Stimulated activated CD4-positive, alpha-beta T cell treated with anti-CD3 and anti-CD28 coated beads, TNF-alpha, amount 100 ng/mL, for 48 hours (primary cell): ENCODE measurements around the gene NLRC3.

ENCODE experiments used
- DNase-seq, 3 donors: peaks; one replicate each; pipeline ENCODE4 v3.0.0-alpha.2; 2020; ENCODE audit warnings: low read depth in 3 of 3

Gene NLRC3

GRCh38 chr16:3548859-3549258 is 28.3 kb downstream of the NLRC3 start:
- no peak for DNase-seq

GRCh38 chr16:3548445-3548844 is 28.8 kb downstream of the NLRC3 start:
- no peak for DNase-seq

- DNase-seq: no peak
Observed at GRCh38 chr16:3546986-3547682, 30.1 kb downstream of the NLRC3 start.

- DNase-seq: no peak
Observed at GRCh38 chr16:3542601-3543373, 34.4 kb downstream of the NLRC3 start.

GRCh38 chr16:3541527-3542155 is 35.6 kb downstream of the NLRC3 start:
- DNase-seq: no peak

DNA sequence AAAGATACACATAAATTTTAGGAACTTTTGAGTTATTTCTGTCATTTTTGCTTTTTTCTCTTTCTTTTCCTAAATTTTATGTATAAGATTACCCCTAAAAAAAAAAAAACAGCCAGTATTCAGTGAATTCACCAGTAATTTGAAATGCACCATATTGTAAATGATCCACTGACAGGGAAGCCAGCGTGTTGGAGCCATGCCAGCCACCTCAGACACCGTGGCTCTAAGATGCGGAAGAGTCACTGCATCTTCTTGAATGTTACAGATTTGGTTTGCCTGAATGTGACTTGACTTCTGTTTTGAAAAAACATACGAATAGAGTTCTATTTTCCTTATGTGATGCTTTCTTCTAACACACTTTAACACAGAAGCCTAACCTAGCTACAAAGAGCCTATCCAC is 39.0 kb downstream of the NLRC3 start:
- no peak for DNase-seq

DNA sequence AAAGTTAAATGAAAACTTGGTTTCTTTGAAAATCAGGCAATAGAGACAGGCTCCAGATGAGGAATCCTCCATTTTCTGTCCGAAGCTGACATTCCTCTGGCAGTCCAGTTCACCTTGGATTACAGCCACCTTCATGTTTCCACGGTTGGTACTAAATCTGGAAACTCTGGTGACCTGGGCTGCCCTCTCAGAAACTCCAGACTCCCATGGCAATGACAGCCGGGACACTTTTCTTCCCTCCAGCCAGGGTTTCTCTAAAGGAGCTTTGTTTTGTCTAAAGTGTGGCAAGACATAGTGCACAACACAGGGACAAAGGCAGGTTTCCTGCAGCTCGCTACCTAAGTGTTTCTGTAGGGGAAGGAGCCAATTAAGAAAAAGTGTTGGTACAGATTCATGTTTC is 40.4 kb downstream of the NLRC3 start:
- DNase-seq: no peak

GRCh38 chr16:3536271-3536731 is 40.9 kb downstream of the NLRC3 start:
- DNase-seq: no peak

DNA sequence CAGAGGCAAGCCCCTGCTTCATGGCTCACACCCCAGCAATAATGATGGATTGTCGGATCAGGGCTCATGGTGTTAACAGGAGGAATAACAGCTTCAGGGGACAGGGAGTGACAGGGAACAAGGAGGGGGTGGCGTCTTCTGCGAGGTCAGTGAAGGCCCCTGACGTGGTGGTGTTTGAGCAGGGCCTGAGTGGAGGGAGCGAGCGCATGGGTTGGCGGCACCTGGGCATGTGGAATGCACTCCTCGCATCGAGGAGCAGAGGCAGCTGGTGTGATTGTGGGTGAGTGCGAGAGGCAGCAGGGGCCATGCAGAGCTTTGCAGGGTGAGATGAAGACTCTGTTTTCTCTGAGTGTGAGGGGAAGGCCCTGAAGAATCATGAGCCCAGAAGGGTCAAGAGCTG is 43.1 kb downstream of the NLRC3 start:
- DNase-seq: no peak

DNA sequence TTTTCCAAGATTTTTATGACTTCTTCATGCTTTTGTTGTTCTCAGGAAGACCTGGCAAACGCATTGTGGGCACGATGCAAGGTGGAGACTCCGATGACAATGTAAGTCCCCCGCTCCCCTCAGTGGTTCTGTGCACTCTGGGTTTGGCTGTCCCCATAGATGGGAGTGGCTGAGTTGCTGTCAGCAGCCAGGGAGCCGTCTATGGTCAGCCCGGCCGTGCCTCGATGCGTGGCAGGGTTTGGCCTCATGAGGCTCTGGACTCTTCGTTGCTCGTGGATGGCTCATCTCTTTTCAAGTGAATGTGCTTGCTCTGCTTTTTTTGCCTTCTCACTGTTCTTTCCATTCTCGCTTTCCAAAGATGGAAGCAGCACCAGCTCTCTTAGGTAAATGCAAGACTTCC is 44.5 kb downstream of the NLRC3 start:
- no peak for DNase-seq

GRCh38 chr16:3530371-3530914 is 46.8 kb downstream of the NLRC3 start:
- no peak for DNase-seq

DNA sequence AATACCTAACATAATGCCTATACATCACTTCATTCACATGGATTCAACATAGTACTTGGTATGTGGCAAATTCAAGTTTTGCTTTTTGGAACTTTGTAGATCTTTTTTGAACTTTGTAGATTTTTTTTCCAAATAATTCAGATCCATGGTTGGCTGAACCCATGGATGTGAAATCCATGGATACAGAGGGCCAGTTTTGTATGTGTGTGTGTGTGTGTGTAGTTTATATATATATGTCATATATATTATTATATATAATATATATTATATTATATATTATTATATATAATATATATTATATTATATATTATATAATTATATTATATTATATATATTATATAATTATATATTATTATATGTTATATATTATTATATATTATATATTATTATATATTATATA is 48.0 kb downstream of the NLRC3 start:
- no peak for DNase-seq

- DNase-seq: no peak
Observed at GRCh38 chr16:3528406-3528805, 48.8 kb downstream of the NLRC3 start.

- DNase-seq: peak; percentile 21 to 39 (median 25)
Observed at GRCh38 chr16:3527216-3527829, 49.9 kb downstream of the NLRC3 start.

DNA sequence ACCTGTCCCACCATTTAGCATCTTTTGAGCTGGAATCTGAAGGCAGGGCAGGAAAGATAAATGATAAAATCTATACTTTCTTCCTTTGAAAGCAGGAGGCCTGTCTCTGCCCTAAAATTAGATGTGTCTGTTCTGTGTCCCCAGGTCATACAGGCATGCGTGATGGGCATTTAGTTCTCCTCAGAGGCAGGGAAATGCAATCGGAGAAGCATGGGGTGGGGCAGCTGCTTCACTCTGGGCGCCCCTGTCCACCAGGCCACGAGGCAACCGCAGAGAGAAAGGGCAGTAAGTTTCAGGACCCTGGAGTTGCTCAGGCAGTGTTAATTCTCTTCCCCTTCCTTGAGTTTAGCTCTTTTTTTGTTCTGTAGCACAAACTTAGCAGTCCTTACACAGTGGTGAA is 51.3 kb downstream of the NLRC3 start:
- no peak for DNase-seq

- DNase-seq: no peak
Observed at GRCh38 chr16:3523281-3523680, 53.9 kb downstream of the NLRC3 start.

GRCh38 chr16:3520841-3521240 is 56.4 kb downstream of the NLRC3 start:
- DNase-seq: no peak

DNA sequence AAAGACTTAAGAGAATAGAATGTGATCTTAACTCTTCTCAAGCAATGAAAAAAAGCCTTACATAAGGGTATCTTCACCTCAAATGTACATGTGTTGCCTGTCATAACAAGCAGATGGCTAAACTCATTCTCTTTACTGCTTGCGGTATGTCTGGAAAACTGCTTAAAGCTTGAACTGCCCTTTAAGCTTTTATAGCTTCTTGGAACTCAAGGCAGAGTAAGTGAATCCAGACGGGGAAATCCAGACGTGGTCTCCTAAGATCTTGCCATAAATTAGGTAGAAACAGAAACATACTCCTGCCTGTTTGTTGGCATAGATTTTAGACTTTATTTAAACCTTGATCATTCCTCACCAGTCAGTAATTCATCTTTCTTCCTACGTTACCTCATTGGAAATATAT is 56.8 kb downstream of the NLRC3 start:
- no peak for DNase-seq

GRCh38 chr16:3519581-3519980 is 57.6 kb downstream of the NLRC3 start:
- no peak for DNase-seq

DNA sequence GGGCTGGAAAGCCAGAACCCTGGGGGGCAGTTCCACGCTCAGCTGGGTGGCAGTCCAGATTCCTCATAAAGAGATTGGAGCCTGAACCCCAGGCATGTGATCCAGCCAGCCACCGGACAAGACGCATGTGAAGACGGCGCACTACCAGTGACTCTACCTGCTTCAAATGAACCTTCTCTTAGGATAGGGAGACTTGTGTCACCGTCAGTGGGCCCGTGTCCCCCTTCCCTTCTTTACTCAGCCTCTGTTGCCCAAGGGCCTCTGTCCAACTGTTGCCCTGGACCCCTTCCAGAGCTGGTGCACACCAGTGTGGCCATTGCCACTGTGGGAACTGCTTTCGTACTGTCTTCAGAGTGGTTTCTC is 58.2 kb downstream of the NLRC3 start:
- no peak for DNase-seq

- DNase-seq: no peak
Observed at GRCh38 chr16:3518292-3518985, 58.8 kb downstream of the NLRC3 start.

DNA sequence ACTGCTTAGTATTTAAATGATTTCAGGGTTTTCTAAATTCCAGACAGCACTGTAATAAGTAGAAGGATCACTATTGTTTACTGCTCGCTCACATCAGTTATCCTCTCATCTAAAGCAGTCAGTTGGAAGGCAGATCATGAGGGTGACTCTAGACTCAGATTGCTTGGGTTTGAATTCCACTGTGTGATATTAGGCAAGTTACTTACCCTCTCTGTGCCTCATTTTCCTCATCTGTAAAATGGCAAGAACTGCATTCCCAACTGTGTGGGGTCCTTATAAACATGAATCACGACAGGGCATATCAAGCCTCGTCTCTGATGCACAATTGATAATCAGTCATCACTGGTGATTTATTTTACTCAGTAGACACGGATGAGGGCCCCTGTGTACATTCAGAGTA is 61.3 kb downstream of the NLRC3 start:
- no peak for DNase-seq
